Calu3 (cell line): ENCODE data around the gene NOXA1. TPM values are rescaled to one million over a fixed set of nuclear protein-coding genes. Genes with fewer than 3 reads are reported as not detected.
"Not testable (repeated sequence)": the region's sequence is repeated elsewhere in the genome, so short reads cannot be mapped to it uniquely, and the experiment has no call there.

Experiments
- BruUV-seq: library from RNA; stranded (reverse); fragments of 400-500 nt; replicated peaks from 2 replicates; lab custom pipeline; 2021; lab: Mats Ljungman, UMichigan
- CTCF ChIA-PET: fragments of 300-600 bp; sonication (Branson Sonifier 250); formaldehyde crosslinking; loops from one replicate; lab custom pipeline; 2022; ENCODE audit warnings: antibody characterized with exemption; lab: Charles Lee
- DNase-seq: peaks from one replicate; pipeline ENCODE4 v3.0.0; 2022
- H3K27ac Mint-ChIP-seq: one replicate; pipeline ENCODE4 v1.8.0; 2022; ENCODE audit warnings: mixed read lengths; ENCODE audit not compliant: unreplicated experiment
- H3K27me3 Mint-ChIP-seq: one replicate; pipeline ENCODE4 v1.8.0; 2022; ENCODE audit warnings: mixed read lengths; ENCODE audit not compliant: unreplicated experiment
- H3K36me3 Mint-ChIP-seq: one replicate; pipeline ENCODE4 v1.8.0; 2022; ENCODE audit warnings: mild to moderate bottlenecking, moderate library complexity, mixed read lengths; ENCODE audit not compliant: insufficient read depth, unreplicated experiment
- H3K4me1 Mint-ChIP-seq: one replicate; pipeline ENCODE4 v1.8.0; 2022; ENCODE audit warnings: mild to moderate bottlenecking, low read depth, mixed read lengths; ENCODE audit not compliant: unreplicated experiment
- H3K4me3 Mint-ChIP-seq: one replicate; pipeline ENCODE4 v1.8.0; 2022; ENCODE audit warnings: mild to moderate bottlenecking, low read depth, moderate library complexity, mixed read lengths; ENCODE audit not compliant: unreplicated experiment
- H3K9me3 Mint-ChIP-seq: one replicate; pipeline ENCODE4 v1.8.0; 2022; ENCODE audit warnings: low read depth, mixed read lengths; ENCODE audit not compliant: unreplicated experiment
- CTCF ChIP-seq: fragments of 200-600 bp; IDR thresholded peaks from one replicate; pipeline ENCODE4 v1.8.0; 2022; ENCODE audit warnings: antibody characterized with exemption; ENCODE audit not compliant: unreplicated experiment
- intact Hi-C: fragments of 100-400 bp; cut with micrococcal nuclease; formaldehyde crosslinking; loops from one replicate; pipeline ENCODE4 v1.10.0; 2022; ENCODE audit not compliant: unreplicated experiment
- total RNA-seq: library from RNA; stranded (reverse); gene quantifications from 2 replicates; pipeline ENCODE4 v1.2.3, GENCODE V29; 2022

The NOXA1 gene
- total RNA-seq, 1 experiment from 2014 or later = 12.3 TPM

- H3K27me3 Mint-ChIP-seq = no peaks in the 10 kb centered on the region
- no TSS peak for BruUV-seq
- CTCF ChIA-PET = no interaction called here
- H3K4me3 Mint-ChIP-seq = no peak overlapping the region
- no peak overlapping the region for H3K27ac Mint-ChIP-seq
- no peak for TF ChIP-seq CTCF
- no peaks in the 10 kb centered on the region for H3K9me3 Mint-ChIP-seq
- intact Hi-C loops = no loop called here
- no peak for DNase-seq
- H3K4me1 Mint-ChIP-seq = no peaks in the 10 kb centered on the region
- H3K36me3 Mint-ChIP-seq = peaks cover 5% of the 10 kb centered on the region
Observed at GRCh38 chr9:137375321-137376058, 47.7 kb upstream of the NOXA1 start.

- CTCF ChIA-PET = no interaction called here
- no peak for TF ChIP-seq CTCF
- Mint-ChIP-seq H3K27ac (no peak overlapping the region), H3K36me3 (peaks cover 6% of the 10 kb centered on the region), H3K4me3 (no peak overlapping the region), H3K27me3 (no peaks in the 10 kb centered on the region), H3K9me3 (no peaks in the 10 kb centered on the region), H3K4me1 (no peaks in the 10 kb centered on the region)
- no peak for DNase-seq
- intact Hi-C loops = no loop called here
- no TSS peak for BruUV-seq
Observed at GRCh38 chr9:137376386-137376785, 46.8 kb upstream of the NOXA1 start.

GRCh38 chr9:137378688-137379410 lies 44.3 kb upstream of the NOXA1 start:
- CTCF ChIA-PET, H3K9me3 Mint-ChIP-seq, H3K27ac Mint-ChIP-seq, intact Hi-C loops, H3K4me1 Mint-ChIP-seq, H3K4me3 Mint-ChIP-seq, H3K27me3 Mint-ChIP-seq, BruUV-seq, DNase-seq: not testable (repeated sequence)
- H3K36me3 Mint-ChIP-seq = peaks cover 14% of the 10 kb centered on the region

- BruUV-seq = no TSS peak
- Mint-ChIP-seq H3K27me3 (no peaks in the 10 kb centered on the region), H3K36me3 (peaks cover 18% of the 10 kb centered on the region), H3K4me3 (no peak overlapping the region), H3K9me3 (no peaks in the 10 kb centered on the region), H3K27ac (no peak overlapping the region), H3K4me1 (no peaks in the 10 kb centered on the region)
- DNase-seq = no peak
- TF ChIP-seq CTCF = no peak
- CTCF ChIA-PET = no interaction called here
- intact Hi-C loops = no loop called here
Observed at GRCh38 chr9:137379761-137380161, 43.4 kb upstream of the NOXA1 start.

GRCh38 chr9:137380171-137380570 lies 43.0 kb upstream of the NOXA1 start:
- H3K36me3 Mint-ChIP-seq = peaks cover 18% of the 10 kb centered on the region
- DNase-seq = no peak
- BruUV-seq = no TSS peak
- H3K27me3 Mint-ChIP-seq = no peaks in the 10 kb centered on the region
- CTCF ChIA-PET = no interaction called here
- TF ChIP-seq CTCF = no peak
- no peak overlapping the region for H3K27ac Mint-ChIP-seq
- H3K9me3 Mint-ChIP-seq = no peaks in the 10 kb centered on the region
- H3K4me3 Mint-ChIP-seq = no peak overlapping the region
- H3K4me1 Mint-ChIP-seq = no peaks in the 10 kb centered on the region
- intact Hi-C loops = no loop called here
